ENCODE results near the gene LIPM.

LIPM gene

GRCh38 chr10:88782222-88782621 lies 20.3 kb upstream of the LIPM start:
- no peak overlapping the region for H3K23ac ChIP-seq (ENCODE audit: low read length)
- H4K8ac ChIP-seq (ENCODE audit: low read depth, low read length), result no peak overlapping the region
- no peak overlapping the region for H2BK15ac ChIP-seq (replicated peaks; ENCODE audit: low read depth)
- no peak overlapping the region for H3K9ac ChIP-seq (ENCODE audit: low read length)
- H3K56ac ChIP-seq (ENCODE audit: low read length), result no peak overlapping the region
- no peak overlapping the region for H3K4ac ChIP-seq (ENCODE audit: low read depth, low read length)
- no peak overlapping the region for H2BK5ac ChIP-seq (ENCODE audit: low read length)
- no peak overlapping the region for H2AK5ac ChIP-seq (ENCODE audit: low read length)
- no peak overlapping the region for H3K4me3 ChIP-seq (ENCODE audit: low read length)
- DNase-seq, result no peak
- no peak overlapping the region for H3K4me2 ChIP-seq (ENCODE audit: low read length)
- H3K79me2 ChIP-seq (ENCODE audit: control insufficient read depth, insufficient read depth, low read length), result no peaks in the 10 kb centered on the region
- no peaks in the 10 kb centered on the region for H3K27me3 ChIP-seq (ENCODE audit: insufficient read depth, low read length, poor library complexity)
- H3K79me1 ChIP-seq (ENCODE audit: low read length), result no peaks in the 10 kb centered on the region
- WGBS (ENCODE audit: extremely low coverage, insufficient coverage, low lambda C conversion rate), result no CpG with 5 or more reads among the region's 3 CpGs
- no peak overlapping the region for H3K18ac ChIP-seq (ENCODE audit: low read length)
- no peak overlapping the region for H3K27ac ChIP-seq (ENCODE audit: low read depth, low read length)
- H3K36me3 ChIP-seq (ENCODE audit: control insufficient read depth, insufficient read depth, low read length), result no peaks in the 10 kb centered on the region
- H2BK120ac ChIP-seq (ENCODE audit: low read depth, low read length), result no peak overlapping the region
- H4K5ac ChIP-seq (ENCODE audit: low read length), result no peak overlapping the region
- H3K4me1 ChIP-seq (ENCODE audit: control insufficient read depth, low read depth, low read length), result no peaks in the 10 kb centered on the region

- no peak overlapping the region for H2BK120ac ChIP-seq (ENCODE audit: low read depth, low read length)
- no peaks in the 10 kb centered on the region for H3K79me1 ChIP-seq (ENCODE audit: low read length)
- H2AK5ac ChIP-seq (ENCODE audit: low read length), result no peak overlapping the region
- H3K27me3 ChIP-seq (ENCODE audit: insufficient read depth, low read length, poor library complexity), result no peaks in the 10 kb centered on the region
- WGBS (ENCODE audit: extremely low coverage, insufficient coverage, low lambda C conversion rate), result no CpG with 5 or more reads among the region's 3 CpGs
- H3K56ac ChIP-seq (ENCODE audit: low read length), result no peak overlapping the region
- no peak overlapping the region for H3K4ac ChIP-seq (ENCODE audit: low read depth, low read length)
- no peak overlapping the region for H3K4me3 ChIP-seq (ENCODE audit: low read length)
- no peak overlapping the region for H3K4me2 ChIP-seq (ENCODE audit: low read length)
- H3K79me2 ChIP-seq (ENCODE audit: control insufficient read depth, insufficient read depth, low read length), result no peaks in the 10 kb centered on the region
- no peaks in the 10 kb centered on the region for H3K4me1 ChIP-seq (ENCODE audit: control insufficient read depth, low read depth, low read length)
- no peak overlapping the region for H4K5ac ChIP-seq (ENCODE audit: low read length)
- H3K23ac ChIP-seq (ENCODE audit: low read length), result no peak overlapping the region
- H4K8ac ChIP-seq (ENCODE audit: low read depth, low read length), result no peak overlapping the region
- no peak overlapping the region for H2BK5ac ChIP-seq (ENCODE audit: low read length)
- H3K27ac ChIP-seq (ENCODE audit: low read depth, low read length), result no peak overlapping the region
- H3K18ac ChIP-seq (ENCODE audit: low read length), result no peak overlapping the region
- no peak for DNase-seq
- no peak overlapping the region for H2BK15ac ChIP-seq (replicated peaks; ENCODE audit: low read depth)
- H3K36me3 ChIP-seq (ENCODE audit: control insufficient read depth, insufficient read depth, low read length), result no peaks in the 10 kb centered on the region
- no peak overlapping the region for H3K9ac ChIP-seq (ENCODE audit: low read length)
These were observed 18.8 kb upstream of the LIPM start for GRCh38 chr10:88783724-88784123.

- no peaks in the 10 kb centered on the region for H3K79me2 ChIP-seq (ENCODE audit: control insufficient read depth, insufficient read depth, low read length)
- H3K79me1 ChIP-seq (ENCODE audit: low read length), result no peaks in the 10 kb centered on the region
- DNase-seq, result peak; percentile 35
- no peak overlapping the region for H2BK5ac ChIP-seq (ENCODE audit: low read length)
- no peak overlapping the region for H3K56ac ChIP-seq (ENCODE audit: low read length)
- H4K5ac ChIP-seq (ENCODE audit: low read length), result no peak overlapping the region
- no peak overlapping the region for H2BK120ac ChIP-seq (ENCODE audit: low read depth, low read length)
- H3K4me2 ChIP-seq (ENCODE audit: low read length), result no peak overlapping the region
- no peak overlapping the region for H3K4ac ChIP-seq (ENCODE audit: low read depth, low read length)
- no CpG with 5 or more reads among the region's 10 CpGs for WGBS (ENCODE audit: extremely low coverage, insufficient coverage, low lambda C conversion rate)
- no peak overlapping the region for H2BK15ac ChIP-seq (replicated peaks; ENCODE audit: low read depth)
- no peak overlapping the region for H2AK5ac ChIP-seq (ENCODE audit: low read length)
- H4K8ac ChIP-seq (ENCODE audit: low read depth, low read length), result no peak overlapping the region
- no peak overlapping the region for H3K23ac ChIP-seq (ENCODE audit: low read length)
- H3K9ac ChIP-seq (ENCODE audit: low read length), result no peak overlapping the region
- no peaks in the 10 kb centered on the region for H3K27me3 ChIP-seq (ENCODE audit: insufficient read depth, low read length, poor library complexity)
- no peaks in the 10 kb centered on the region for H3K36me3 ChIP-seq (ENCODE audit: control insufficient read depth, insufficient read depth, low read length)
- no peak overlapping the region for H3K18ac ChIP-seq (ENCODE audit: low read length)
- H3K4me1 ChIP-seq (ENCODE audit: control insufficient read depth, low read depth, low read length), result no peaks in the 10 kb centered on the region
- H3K27ac ChIP-seq (ENCODE audit: low read depth, low read length), result no peak overlapping the region
- no peak overlapping the region for H3K4me3 ChIP-seq (ENCODE audit: low read length)
These were observed 16.3 kb upstream of the LIPM start for GRCh38 chr10:88786032-88786770.

DNA sequence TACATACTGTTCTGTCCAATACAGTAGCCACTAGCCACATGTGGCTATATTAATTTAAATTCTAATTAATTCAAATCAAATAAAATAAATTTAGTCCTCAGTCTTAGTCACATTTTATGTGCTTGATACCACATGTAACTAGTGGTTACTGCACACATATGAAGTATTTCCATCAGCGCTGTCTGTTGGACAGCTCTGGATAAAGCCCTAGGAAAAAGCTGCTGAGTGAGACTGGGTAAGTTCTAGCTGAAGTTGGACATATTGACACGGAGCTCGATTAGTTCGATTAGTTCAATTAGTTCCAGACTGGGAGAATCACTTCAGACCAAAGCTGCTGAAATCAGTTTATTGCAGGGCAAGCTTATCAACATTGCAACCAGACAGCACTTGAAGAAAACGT lies 15.1 kb upstream of the LIPM start:
- H3K4me1 ChIP-seq (ENCODE audit: control insufficient read depth, low read depth, low read length), result no peaks in the 10 kb centered on the region
- no peak overlapping the region for H3K9ac ChIP-seq (ENCODE audit: low read length)
- no peak overlapping the region for H2BK120ac ChIP-seq (ENCODE audit: low read depth, low read length)
- no peak overlapping the region for H4K8ac ChIP-seq (ENCODE audit: low read depth, low read length)
- H3K4me3 ChIP-seq (ENCODE audit: low read length), result no peak overlapping the region
- no peak overlapping the region for H2AK5ac ChIP-seq (ENCODE audit: low read length)
- no peak overlapping the region for H3K27ac ChIP-seq (ENCODE audit: low read depth, low read length)
- no peak overlapping the region for H3K56ac ChIP-seq (ENCODE audit: low read length)
- H3K27me3 ChIP-seq (ENCODE audit: insufficient read depth, low read length, poor library complexity), result no peaks in the 10 kb centered on the region
- no peak overlapping the region for H3K4me2 ChIP-seq (ENCODE audit: low read length)
- no peak overlapping the region for H2BK15ac ChIP-seq (replicated peaks; ENCODE audit: low read depth)
- no peak overlapping the region for H3K23ac ChIP-seq (ENCODE audit: low read length)
- no peak overlapping the region for H3K18ac ChIP-seq (ENCODE audit: low read length)
- no peak overlapping the region for H2BK5ac ChIP-seq (ENCODE audit: low read length)
- no peak for DNase-seq
- no CpG with 5 or more reads among the region's 5 CpGs for WGBS (ENCODE audit: extremely low coverage, insufficient coverage, low lambda C conversion rate)
- no peak overlapping the region for H3K4ac ChIP-seq (ENCODE audit: low read depth, low read length)
- H3K36me3 ChIP-seq (ENCODE audit: control insufficient read depth, insufficient read depth, low read length), result no peaks in the 10 kb centered on the region
- no peaks in the 10 kb centered on the region for H3K79me2 ChIP-seq (ENCODE audit: control insufficient read depth, insufficient read depth, low read length)
- no peak overlapping the region for H4K5ac ChIP-seq (ENCODE audit: low read length)
- no peaks in the 10 kb centered on the region for H3K79me1 ChIP-seq (ENCODE audit: low read length)

DNA sequence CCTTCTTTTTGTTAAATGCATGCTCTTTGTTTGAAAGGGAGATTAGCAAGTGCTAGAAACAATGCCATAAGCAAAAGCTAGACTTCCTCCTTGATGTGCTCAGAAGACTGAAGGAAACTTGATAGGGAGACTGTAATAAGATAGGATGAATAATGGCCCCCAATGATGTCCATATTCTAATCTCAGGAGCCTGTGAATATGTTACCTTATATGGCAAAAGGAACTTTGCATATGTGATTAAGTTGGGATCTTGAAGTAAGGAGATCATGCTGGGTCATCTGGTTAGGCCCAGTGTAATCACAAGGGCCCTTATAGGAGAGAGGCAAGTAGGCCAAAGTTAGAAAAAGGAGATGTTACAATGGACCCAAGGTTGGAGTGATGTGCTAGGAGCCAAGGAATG lies 13.6 kb upstream of the LIPM start:
- H3K23ac ChIP-seq (ENCODE audit: low read length), result no peak overlapping the region
- no peak overlapping the region for H3K9ac ChIP-seq (ENCODE audit: low read length)
- H3K36me3 ChIP-seq (ENCODE audit: control insufficient read depth, insufficient read depth, low read length), result no peaks in the 10 kb centered on the region
- peak; percentile 19 for DNase-seq
- H3K4me3 ChIP-seq (ENCODE audit: low read length), result no peak overlapping the region
- H2AK5ac ChIP-seq (ENCODE audit: low read length), result no peak overlapping the region
- no peaks in the 10 kb centered on the region for H3K4me1 ChIP-seq (ENCODE audit: control insufficient read depth, low read depth, low read length)
- H2BK120ac ChIP-seq (ENCODE audit: low read depth, low read length), result no peak overlapping the region
- no peak overlapping the region for H3K56ac ChIP-seq (ENCODE audit: low read length)
- H3K4ac ChIP-seq (ENCODE audit: low read depth, low read length), result no peak overlapping the region
- no peaks in the 10 kb centered on the region for H3K27me3 ChIP-seq (ENCODE audit: insufficient read depth, low read length, poor library complexity)
- H4K8ac ChIP-seq (ENCODE audit: low read depth, low read length), result no peak overlapping the region
- H2BK15ac ChIP-seq (replicated peaks; ENCODE audit: low read depth), result no peak overlapping the region
- no peaks in the 10 kb centered on the region for H3K79me2 ChIP-seq (ENCODE audit: control insufficient read depth, insufficient read depth, low read length)
- H3K79me1 ChIP-seq (ENCODE audit: low read length), result no peaks in the 10 kb centered on the region
- no peak overlapping the region for H3K27ac ChIP-seq (ENCODE audit: low read depth, low read length)
- no peak overlapping the region for H2BK5ac ChIP-seq (ENCODE audit: low read length)
- no peak overlapping the region for H4K5ac ChIP-seq (ENCODE audit: low read length)
- no peak overlapping the region for H3K4me2 ChIP-seq (ENCODE audit: low read length)
- H3K18ac ChIP-seq (ENCODE audit: low read length), result no peak overlapping the region

DNA sequence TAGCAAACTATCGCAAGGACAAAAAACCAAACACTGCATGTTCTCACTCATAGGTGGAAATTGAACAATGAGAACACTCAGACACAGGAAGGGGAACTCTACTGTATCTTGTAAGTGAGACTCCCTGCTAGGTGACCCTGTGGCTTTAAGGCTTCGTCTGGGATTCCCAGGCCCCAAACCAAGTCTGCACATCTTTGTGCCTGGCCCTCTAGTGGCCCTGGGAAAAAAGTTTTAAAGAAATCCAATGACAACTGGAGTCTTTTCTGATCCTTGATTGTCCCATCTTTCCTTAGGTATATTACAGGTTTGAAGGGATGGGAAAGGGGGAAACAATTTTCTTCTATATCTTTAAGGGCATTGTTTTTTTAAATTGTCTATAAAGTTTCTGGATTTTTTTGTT lies 10.6 kb upstream of the LIPM start:
- Histone ChIP-seq H3K9ac (ENCODE audit: low read length) (no peak overlapping the region), H3K4me1 (ENCODE audit: control insufficient read depth, low read depth, low read length) (no peaks in the 10 kb centered on the region), H4K5ac (ENCODE audit: low read length) (no peak overlapping the region), H2BK15ac (replicated peaks; ENCODE audit: low read depth) (no peak overlapping the region), H3K36me3 (ENCODE audit: control insufficient read depth, insufficient read depth, low read length) (no peaks in the 10 kb centered on the region), H2BK5ac (ENCODE audit: low read length) (no peak overlapping the region), H3K79me1 (ENCODE audit: low read length) (no peaks in the 10 kb centered on the region), H3K4me2 (ENCODE audit: low read length) (no peak overlapping the region), H3K18ac (ENCODE audit: low read length) (no peak overlapping the region), H3K4ac (ENCODE audit: low read depth, low read length) (no peak overlapping the region), H3K27me3 (ENCODE audit: insufficient read depth, low read length, poor library complexity) (no peaks in the 10 kb centered on the region), H3K56ac (ENCODE audit: low read length) (no peak overlapping the region), H3K4me3 (ENCODE audit: low read length) (no peak overlapping the region), H3K79me2 (ENCODE audit: control insufficient read depth, insufficient read depth, low read length) (no peaks in the 10 kb centered on the region), H3K23ac (ENCODE audit: low read length) (no peak overlapping the region), H2AK5ac (ENCODE audit: low read length) (no peak overlapping the region), H2BK120ac (ENCODE audit: low read depth, low read length) (no peak overlapping the region), H4K8ac (ENCODE audit: low read depth, low read length) (no peak overlapping the region), H3K27ac (ENCODE audit: low read depth, low read length) (no peak overlapping the region)
- DNase-seq, result peak; percentile 87
- WGBS (ENCODE audit: extremely low coverage, insufficient coverage, low lambda C conversion rate), result no CpG with 5 or more reads among the region's 2 CpGs
